ENCODE measurements around the gene ZBTB11. TPM values are rescaled to one million over a fixed set of nuclear protein-coding genes. Genes with fewer than 3 reads are reported as not detected.
A peak's percentile ranks its signal among the peaks of the same experiment; 100 is the strongest.

The ZBTB11 gene
- total and polyA plus RNA-seq, 9 of the 15 experiments (the other 6 are each of a cell fraction or from before 2014, with no cell fraction given): 6.2 to 31.9 (median 21.4) TPM

- TF ChIP-seq OTX1 (CRISPR knock-in tag; IDR thresholded peaks at IDR 0.05) (peak; percentile 99), POLR2G (IDR thresholded peaks at IDR 0.05; ENCODE audit: low read depth, low read length) (0 out of 2 replicates have a peak, but pooled peaks have one; percentile 9), KLF1 (tag; IDR thresholded peaks at IDR 0.05) (peak; percentile 93), ZNF780A (CRISPR knock-in tag; IDR thresholded peaks at IDR 0.05) (peak; percentile 95), KLF10 (CRISPR knock-in tag; IDR thresholded peaks at IDR 0.05) (peak; percentile 94), IFI16 (CRISPR knock-in tag; IDR thresholded peaks at IDR 0.05) (peak; percentile 95), BRF1 (IDR thresholded peaks at IDR 0.05; ENCODE audit: borderline replicate concordance, extremely low read depth, insufficient read length) (no peak), SRSF1 (IDR thresholded peaks at IDR 0.05; ENCODE audit: low read depth, low read length) (no peak), SMAD4 (CRISPR knock-in tag; conservative IDR thresholded peaks at IDR 0.05) (peak; percentile 100), TBL1XR1 (IDR thresholded peaks at IDR 0.05; ENCODE audit: low read length in 2 of 2) (no peak), HDAC8 (tag; IDR thresholded peaks at IDR 0.05) (peak; percentile 99), RFX1 (IDR thresholded peaks at IDR 0.05) (peak; percentile 58; the same call in 1 of the 2 replicates), FUS (optimal IDR thresholded peaks at IDR 0.05; ENCODE audit: low read depth, low read length) (no peak), KAT2B (IDR thresholded peaks at IDR 0.05; ENCODE audit: low read depth, low read length) (no peak), ZNF740 (CRISPR knock-in tag; IDR thresholded peaks at IDR 0.05) (no peak), ZNF740 (tag; IDR thresholded peaks at IDR 0.05) (peak in 1 of 2 experiments; percentile 98; a peak in 2 of 4 replicates), ZNF57 (CRISPR knock-in tag; IDR thresholded peaks at IDR 0.05) (peak; percentile 96), ZNF253 (CRISPR knock-in tag; conservative IDR thresholded peaks at IDR 0.05) (peak; percentile 89), RAD21 (CRISPR knock-in tag; conservative IDR thresholded peaks at IDR 0.05 in 1 of 2, IDR thresholded peaks at IDR 0.05 in 1 of 2) (peak in 1 of 2 experiments; percentile 52; a peak in 2 of 4 replicates), MAFG (tag; conservative IDR thresholded peaks at IDR 0.05) (peak; percentile 56; the same call in 1 of the 2 replicates), NONO (IDR thresholded peaks at IDR 0.05; ENCODE audit: low read depth in 2 of 2, low read length in 1 of 2) (no peak), TAF1 (IDR thresholded peaks at IDR 0.05; ENCODE audit: control insufficient read depth, extremely low read depth, insufficient read depth, low read length, severe bottlenecking) (no peak), RB1 (IDR thresholded peaks at IDR 0.05; ENCODE audit: low read depth) (no peak), XRCC5 (IDR thresholded peaks at IDR 0.05; ENCODE audit: low read depth, low read length) (no peak)
Observed at GRCh38 chr3:101643861-101644613, 32.9 kb downstream of the ZBTB11 start (continued).

Data from K562 (cell line).